Airway epithelial cell (primary cell): ENCODE data around the gene SNX20. TPM values are rescaled to one million over a fixed set of nuclear protein-coding genes. Genes with fewer than 3 reads are reported as not detected.

Experiments used
- total RNA-seq: library from RNA; depleted of rRNA; stranded (reverse); fragments of >200 nt; gene quantifications from 2 replicates; pipeline ENCODE4 v1.2.3, GENCODE V29; 2015

The SNX20 gene
- total RNA-seq, result not detected in 2 replicates

DNA sequence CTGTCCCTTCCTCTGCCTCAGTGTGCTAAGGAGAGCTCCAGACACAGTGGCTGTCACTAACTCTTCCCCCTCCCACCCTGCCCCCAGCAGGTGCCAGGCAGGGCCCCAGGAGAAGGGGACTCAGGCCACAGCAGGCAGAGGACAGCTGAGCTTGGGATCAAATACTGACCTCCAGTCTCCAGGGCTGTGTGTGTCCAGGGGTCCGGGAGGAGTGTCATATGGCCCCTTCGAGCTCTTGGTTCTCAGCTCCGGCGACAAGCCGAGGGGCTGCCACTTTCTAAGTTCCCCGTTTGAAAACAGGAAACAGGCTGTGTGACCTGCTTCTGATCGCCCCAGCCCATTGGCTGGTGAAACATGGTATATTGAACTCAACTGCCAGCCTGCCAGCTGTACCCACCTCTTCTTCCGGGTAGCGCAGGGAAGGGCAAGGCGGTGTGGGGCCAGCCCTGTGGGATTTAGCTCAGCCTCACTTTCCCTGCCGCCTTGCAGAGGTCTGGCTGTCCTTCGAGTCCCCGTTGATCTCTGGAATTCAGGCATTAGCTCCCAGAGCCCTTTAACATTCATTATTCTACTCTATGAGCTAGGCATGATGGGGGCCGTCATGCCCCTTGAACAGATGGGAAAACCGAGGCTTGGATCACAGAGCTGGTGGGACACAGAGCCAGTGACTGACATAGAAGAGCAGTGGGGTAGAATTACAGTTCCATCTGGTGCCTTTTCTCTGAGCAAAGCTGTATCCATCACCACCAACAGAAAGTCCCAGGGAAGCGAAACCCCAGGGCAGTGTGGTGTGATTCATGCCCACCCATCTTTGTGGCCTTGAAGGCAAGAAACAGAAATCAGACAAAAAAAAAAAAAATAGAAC lies at the start of gene SNX20:
Gene SNX20, minus strand, starts transcription at position 292 of the 865 bp plus-strand sequence. CDS start 3,786 bp downstream, outside the sequence.

DNA sequence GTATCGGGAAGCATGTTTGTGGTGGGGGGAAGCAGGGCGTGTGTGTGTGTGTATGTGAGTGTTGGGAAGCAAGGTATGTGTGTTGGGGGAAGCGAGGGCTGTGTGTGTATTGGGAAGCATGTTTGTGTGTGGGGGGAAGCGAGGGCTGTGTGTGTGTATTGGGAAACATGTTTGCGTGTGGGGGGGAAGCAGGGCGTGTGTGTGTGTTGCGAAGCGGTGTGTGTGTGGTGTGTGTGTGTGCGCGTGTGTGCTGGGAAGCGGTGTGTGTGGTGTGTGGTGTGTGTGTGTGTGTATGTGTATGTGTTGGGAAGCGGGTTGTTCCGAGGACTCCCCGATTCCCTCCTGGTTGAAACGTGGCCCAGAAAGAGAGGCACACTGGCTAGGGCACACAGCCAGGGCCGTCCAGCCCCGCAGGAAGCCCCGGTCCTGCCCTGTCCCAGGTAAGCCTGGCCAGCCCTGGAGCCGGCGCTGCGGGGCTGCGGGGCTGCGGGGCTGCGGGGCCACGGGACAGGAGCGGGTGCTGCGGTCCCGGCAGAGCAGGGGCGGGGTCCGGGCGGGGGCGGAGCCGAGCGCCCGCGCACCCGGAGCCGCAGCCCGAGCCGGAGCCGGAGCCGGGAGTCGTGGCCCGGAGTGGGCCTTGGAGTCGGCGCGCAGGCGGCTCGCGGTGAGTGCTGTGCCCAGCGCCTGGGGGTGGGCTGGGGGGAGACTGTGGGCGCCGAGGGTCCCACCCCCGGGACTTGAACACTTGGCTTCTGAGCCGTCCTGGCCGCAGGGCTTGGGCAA lies 12.1 kb upstream of the SNX20 start, which contains the start of gene NOD2:
Gene NOD2, plus strand, starts transcription at position 608 of the 783 bp plus-strand sequence. CDS start 5,890 bp downstream, outside the sequence.

Other genes with a start within 250 kb of the SNX20 start
- 0.07 and 0.19 TPM in 2 replicates for gene NKD1, start 132.9 kb downstream of the SNX20 start, total RNA-seq
- 4.8 and 5.6 TPM in 2 replicates for gene NOD2, start 12.3 kb upstream of the SNX20 start, total RNA-seq
- gene CYLD, start 60.8 kb upstream of the SNX20 start, total RNA-seq, result 9.6 and 13.0 TPM in 2 replicates